Mesothelial cell of epicardium (in vitro differentiated cells): ENCODE data around the gene SEC61A2. TPM values are rescaled to one million over a fixed set of nuclear protein-coding genes. Genes with fewer than 3 reads are reported as not detected.

Source experiments
- DNase-seq, 2 experiments: peaks; one replicate each; pipeline ENCODE4 v3.0.0; 2021; ENCODE audit warnings: low spot score in 2 of 2; ENCODE audit not compliant: unreplicated experiment in 2 of 2
- H3K27ac Mint-ChIP-seq: 2 replicates; pipeline ENCODE4 v1.8.0; 2021; ENCODE audit warnings: mixed read lengths
- H3K27me3 Mint-ChIP-seq: 2 replicates; pipeline ENCODE4 v1.8.0; 2021; ENCODE audit warnings: low read depth, mixed read lengths
- H3K36me3 Mint-ChIP-seq: 2 replicates; pipeline ENCODE4 v1.8.0; 2021; ENCODE audit warnings: mixed read lengths
- H3K4me1 Mint-ChIP-seq: 2 replicates; pipeline ENCODE4 v1.8.0; 2021; ENCODE audit warnings: mixed read lengths
- H3K4me3 Mint-ChIP-seq: 2 replicates; pipeline ENCODE4 v1.8.0; 2021; ENCODE audit warnings: mild to moderate bottlenecking, moderate library complexity, mixed read lengths
- H3K9me3 Mint-ChIP-seq: 2 replicates; pipeline ENCODE4 v1.8.0; 2021; ENCODE audit warnings: mixed read lengths
- CTCF ChIP-seq: fragments of 200-600 bp; sonication (generic); IDR thresholded peaks from one replicate; pipeline ENCODE4 v1.5.0; 2021; ENCODE audit warnings: antibody characterized with exemption; ENCODE audit not compliant: unreplicated experiment
- total RNA-seq: library from RNA; stranded (reverse); gene quantifications from 3 replicates; pipeline ENCODE4 v1.2.1, GENCODE V29; 2021

Gene SEC61A2
- total RNA-seq, 1 donor from 2014 or later = 27.7 TPM

- Mint-ChIP-seq H3K9me3 (no peaks in the 10 kb centered on the region), H3K27me3 (no peaks in the 10 kb centered on the region), H3K27ac (peak overlapping the region; percentile 95), H3K4me3 (peak overlapping the region; percentile 86), H3K36me3 (peaks cover 6% of the 10 kb centered on the region), H3K4me1 (peaks cover 25% of the 10 kb centered on the region)
- no peak for TF ChIP-seq CTCF
- peak in 1 of 2 experiments; percentile 42 for DNase-seq
These were observed 65.3 kb downstream of the SEC61A2 start for GRCh38 chr10:12194752-12195271.

GRCh38 chr10:12195281-12195602 is 65.8 kb downstream of the SEC61A2 start:
- Mint-ChIP-seq H3K36me3 (peaks cover 6% of the 10 kb centered on the region), H3K27me3 (no peaks in the 10 kb centered on the region), H3K4me3 (peak overlapping the region; percentile 86), H3K4me1 (peaks cover 25% of the 10 kb centered on the region), H3K9me3 (no peaks in the 10 kb centered on the region), H3K27ac (peak overlapping the region; percentile 95)
- no peak for TF ChIP-seq CTCF
- DNase-seq = no peak

- no peaks in the 10 kb centered on the region for H3K9me3 Mint-ChIP-seq
- H3K36me3 Mint-ChIP-seq = peaks cover 6% of the 10 kb centered on the region
- peak within 1 kb of the TSS; percentile 95 for H3K27ac Mint-ChIP-seq
- peak; percentile 50 to 75 for DNase-seq
- H3K4me3 Mint-ChIP-seq = peak within 1 kb of the TSS; percentile 86
- TF ChIP-seq CTCF = no peak
- H3K27me3 Mint-ChIP-seq = no peaks in the 10 kb centered on the region
- peaks cover 25% of the 10 kb centered on the region for H3K4me1 Mint-ChIP-seq
These were observed 66.4 kb downstream of the SEC61A2 start, which contains the start of the genes CDC123 and NUDT5 for GRCh38 chr10:12195603-12196506. Gene CDC123 (plus strand): TSS chr10:12196188. CDS start chr10:12196246, 58 bp downstream. Gene NUDT5 (minus strand): TSS chr10:12195891. CDS start chr10:12186291, 9,600 bp downstream.

GRCh38 chr10:12196531-12197211 is 67.2 kb downstream of the SEC61A2 start:
- peaks cover 13% of the 10 kb centered on the region for H3K36me3 Mint-ChIP-seq
- H3K27ac Mint-ChIP-seq = peak overlapping the region; percentile 95
- H3K9me3 Mint-ChIP-seq = no peaks in the 10 kb centered on the region
- peaks cover 25% of the 10 kb centered on the region for H3K4me1 Mint-ChIP-seq
- no peak for TF ChIP-seq CTCF
- peak overlapping the region; percentile 86 for H3K4me3 Mint-ChIP-seq
- DNase-seq = no peak
- H3K27me3 Mint-ChIP-seq = no peaks in the 10 kb centered on the region

GRCh38 chr10:12198156-12198555 is 68.7 kb downstream of the SEC61A2 start:
- peaks cover 15% of the 10 kb centered on the region for H3K36me3 Mint-ChIP-seq
- no peaks in the 10 kb centered on the region for H3K9me3 Mint-ChIP-seq
- H3K27ac Mint-ChIP-seq = no peak overlapping the region
- H3K4me1 Mint-ChIP-seq = peaks cover 22% of the 10 kb centered on the region
- no peak for TF ChIP-seq CTCF
- no peak for DNase-seq
- H3K27me3 Mint-ChIP-seq = no peaks in the 10 kb centered on the region
- H3K4me3 Mint-ChIP-seq = no peak overlapping the region
